Measurements from ENCODE around the gene PSMG2. TPM values are rescaled to one million over a fixed set of nuclear protein-coding genes. Genes with fewer than 3 reads are reported as not detected.

Gene PSMG2
- total RNA-seq, 2 donors from 2014 or later: 8.2 to 36.8 TPM

- TF ChIP-seq CTCF (IDR thresholded peaks at IDR 0.05): no peak
- no peak for TF ChIP-seq POLR2A (IDR thresholded peaks at IDR 0.05)
- Histone ChIP-seq H3K9me3 (no peaks in the 10 kb centered on the region), H3K4me1 (no peaks in the 10 kb centered on the region), H3K36me3 (replicated peaks in 1 of 2; ENCODE audit: insufficient read depth in 1 of 2, low read depth in 2 of 2) (no peaks in the 10 kb centered on the region), H3K27ac (no peak overlapping the region), H3K4me3 (no peak overlapping the region), H3K27me3 (no peaks in the 10 kb centered on the region)
- no peak for ATAC-seq
- intact Hi-C loops (cut with DNase I): no loop called here
- WGBS, 2 donors: 75 to 81% methylated on average over 4 of the region's 4 CpGs
- DNase-seq: no peak
Measured at GRCh38 chr18:12769644-12770440, 67.0 kb downstream of the PSMG2 start.

GRCh38 chr18:12770469-12771219 lies 67.8 kb downstream of the PSMG2 start:
- no peaks in the 10 kb centered on the region for H3K9me3 ChIP-seq
- no peak for ATAC-seq
- H3K27me3 ChIP-seq: no peaks in the 10 kb centered on the region
- no peak overlapping the region for H3K4me3 ChIP-seq
- intact Hi-C loops (cut with DNase I): no loop called here
- H3K4me1 ChIP-seq: no peaks in the 10 kb centered on the region
- no peak overlapping the region for H3K27ac ChIP-seq
- no peak for DNase-seq
- 80 to 83% methylated on average over 15 of the region's 15 CpGs for WGBS, 2 donors
- no peaks in the 10 kb centered on the region for H3K36me3 ChIP-seq (replicated peaks in 1 of 2; ENCODE audit: insufficient read depth in 1 of 2, low read depth in 2 of 2)
- TF ChIP-seq POLR2A (IDR thresholded peaks at IDR 0.05): no peak
- TF ChIP-seq CTCF (IDR thresholded peaks at IDR 0.05): no peak

GRCh38 chr18:12772111-12772510 lies 69.3 kb downstream of the PSMG2 start:
- no peak overlapping the region for H3K27ac ChIP-seq
- WGBS, 2 donors: 56 to 67% methylated on average over 6 of the region's 6 CpGs
- H3K4me1 ChIP-seq: no peaks in the 10 kb centered on the region
- no peaks in the 10 kb centered on the region for H3K27me3 ChIP-seq
- intact Hi-C loops (cut with DNase I): no loop called here
- no peak for ATAC-seq
- TF ChIP-seq POLR2A (IDR thresholded peaks at IDR 0.05) (no peak), CTCF (IDR thresholded peaks at IDR 0.05) (no peak)
- no peak overlapping the region for H3K4me3 ChIP-seq
- DNase-seq: no peak
- H3K36me3 ChIP-seq (replicated peaks in 1 of 2; ENCODE audit: insufficient read depth in 1 of 2, low read depth in 2 of 2): no peaks in the 10 kb centered on the region
- no peaks in the 10 kb centered on the region for H3K9me3 ChIP-seq

- no peak for DNase-seq
- Histone ChIP-seq H3K36me3 (replicated peaks in 1 of 2; ENCODE audit: insufficient read depth in 1 of 2, low read depth in 2 of 2) (no peaks in the 10 kb centered on the region), H3K4me1 (no peaks in the 10 kb centered on the region), H3K4me3 (no peak overlapping the region), H3K9me3 (no peaks in the 10 kb centered on the region), H3K27ac (no peak overlapping the region), H3K27me3 (no peaks in the 10 kb centered on the region)
- intact Hi-C loops (cut with DNase I): no loop called here
- TF ChIP-seq POLR2A (IDR thresholded peaks at IDR 0.05) (no peak), CTCF (IDR thresholded peaks at IDR 0.05) (no peak)
- no peak for ATAC-seq
- 83 to 85% methylated on average over 5 of the region's 5 CpGs for WGBS, 2 donors
Measured at GRCh38 chr18:12773369-12773768, 70.5 kb downstream of the PSMG2 start.

Data from body of pancreas (tissue), 4 donors.